Lower lobe of right lung (tissue), 2 donors: ENCODE results near the gene VPS4B. TPM values are rescaled to one million over a fixed set of nuclear protein-coding genes. Genes with fewer than 3 reads are reported as not detected.

ENCODE experiments used
- ATAC-seq, 2 donors: fragments of 200-7000 bp; cut with Tn5 transposase; one replicate each; pipeline ENCODE4 v1.9.1; 2020 to 2022; ENCODE audit warnings: mild to moderate bottlenecking in 2 of 2, moderate library complexity in 2 of 2
- DNase-seq: peaks from one replicate; pipeline ENCODE4 v3.0.0-alpha.2; 2020
- H3K27ac ChIP-seq: fragments of 200-600 bp; one replicate; pipeline ENCODE4 v1.8.0; 2022
- H3K27me3 ChIP-seq: fragments of 200-600 bp; one replicate; pipeline ENCODE4 v1.8.0; 2022; ENCODE audit warnings: low read depth
- H3K36me3 ChIP-seq: fragments of 200-600 bp; one replicate; pipeline ENCODE4 v1.8.0; 2022; ENCODE audit warnings: mild to moderate bottlenecking
- H3K4me1 ChIP-seq: fragments of 200-600 bp; one replicate; pipeline ENCODE4 v1.8.0; 2022
- H3K4me3 ChIP-seq: fragments of 200-600 bp; one replicate; pipeline ENCODE4 v1.8.0; 2022; ENCODE audit warnings: mild to moderate bottlenecking
- H3K9me3 ChIP-seq: fragments of 200-600 bp; one replicate; pipeline ENCODE4 v1.8.0; 2022
- intact Hi-C: fragments of 100-400 bp; cut with DNase I; formaldehyde crosslinking; loops from one replicate; pipeline ENCODE4 v1.11.0; 2022
- long read RNA-seq: library from polyadenylated mRNA; unstranded; transcript quantifications from one replicate; pipeline ENCODE4 v2.0.0, GENCODE V29; 2021
- total RNA-seq: library from RNA; stranded (reverse); fragmentation: NEBNext Ultra II Directional; extraction: Animal tissue kit (Norgen Biotek cat#: 25700); gene quantifications from one replicate; pipeline ENCODE4 v1.2.1, GENCODE V29; 2021
- TF ChIP-seq, protein P1 (sequence below): fragments of 200-600 bp; IDR thresholded peaks from one replicate; pipeline ENCODE4 v1.8.0; 2022; ENCODE audit warnings: antibody characterized with exemption, mild to moderate bottlenecking
- donor health status: DM: no; HTN: yes; CAD: no; lungs with severe emphysema.

VPS4B gene
- total RNA-seq: 63.6 TPM
- long read RNA-seq, transcript VPS4B-201 (11 exons, 3,324 nt): major isoform, 102 of 126 reads
- long read RNA-seq, partial matches to known transcripts: 14 of 126 reads
- long read RNA-seq, other reads (novel, unspliced or antisense): 8 of 126 reads

DNA sequence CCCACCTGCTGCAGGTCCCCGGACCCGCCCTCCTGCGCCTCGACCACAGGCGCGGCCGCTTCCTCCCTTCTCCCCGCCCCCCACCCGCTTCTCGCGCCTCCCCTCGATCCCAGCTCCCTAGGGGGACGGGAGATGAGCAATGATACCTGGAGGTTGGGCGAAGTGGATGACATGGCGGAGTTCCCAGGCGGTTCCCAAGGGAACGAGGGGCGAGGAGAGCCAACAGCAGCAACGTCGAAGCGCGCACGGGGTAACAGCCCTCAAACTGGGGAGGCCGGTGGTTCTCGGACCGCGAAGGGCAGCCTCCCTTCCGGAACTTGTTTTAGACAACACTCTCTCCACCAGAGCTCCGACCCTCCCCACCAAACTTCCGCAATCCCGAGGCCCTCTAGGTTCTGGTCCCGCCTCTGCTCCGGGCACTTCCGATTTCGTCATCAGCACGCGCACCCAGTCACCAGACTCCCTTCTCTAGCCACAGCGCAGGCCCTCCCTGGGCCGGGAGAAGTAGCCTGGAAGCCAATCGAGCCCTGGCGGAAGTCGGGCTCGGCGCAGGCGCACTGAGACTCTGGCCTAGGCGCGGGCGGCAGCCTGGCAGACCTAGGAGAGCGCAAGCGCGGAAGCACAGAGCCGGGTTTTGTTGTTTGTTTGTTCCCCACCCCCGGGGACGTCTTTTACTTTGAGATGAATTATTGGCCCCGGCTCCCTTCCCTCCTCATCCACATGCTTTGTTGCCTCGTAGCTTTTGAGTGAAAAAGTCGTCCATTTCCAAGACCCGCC, at the start of gene VPS4B:
Gene VPS4B, minus strand, starts transcription at position 390 of the 777 bp plus-strand sequence. Its CDS starts 217 bp downstream, at position 173.
- peak within 1 kb of the TSS; percentile 92 for H3K27ac ChIP-seq
- no peaks in the 10 kb centered on the region for H3K9me3 ChIP-seq
- peaks cover 22% of the 10 kb centered on the region for H3K4me1 ChIP-seq
- peak within 1 kb of the TSS; percentile 95 for H3K4me3 ChIP-seq
- ATAC-seq (peak; percentile 99), DNase-seq (peak; percentile 99)
- TF ChIP-seq, protein P1, sequence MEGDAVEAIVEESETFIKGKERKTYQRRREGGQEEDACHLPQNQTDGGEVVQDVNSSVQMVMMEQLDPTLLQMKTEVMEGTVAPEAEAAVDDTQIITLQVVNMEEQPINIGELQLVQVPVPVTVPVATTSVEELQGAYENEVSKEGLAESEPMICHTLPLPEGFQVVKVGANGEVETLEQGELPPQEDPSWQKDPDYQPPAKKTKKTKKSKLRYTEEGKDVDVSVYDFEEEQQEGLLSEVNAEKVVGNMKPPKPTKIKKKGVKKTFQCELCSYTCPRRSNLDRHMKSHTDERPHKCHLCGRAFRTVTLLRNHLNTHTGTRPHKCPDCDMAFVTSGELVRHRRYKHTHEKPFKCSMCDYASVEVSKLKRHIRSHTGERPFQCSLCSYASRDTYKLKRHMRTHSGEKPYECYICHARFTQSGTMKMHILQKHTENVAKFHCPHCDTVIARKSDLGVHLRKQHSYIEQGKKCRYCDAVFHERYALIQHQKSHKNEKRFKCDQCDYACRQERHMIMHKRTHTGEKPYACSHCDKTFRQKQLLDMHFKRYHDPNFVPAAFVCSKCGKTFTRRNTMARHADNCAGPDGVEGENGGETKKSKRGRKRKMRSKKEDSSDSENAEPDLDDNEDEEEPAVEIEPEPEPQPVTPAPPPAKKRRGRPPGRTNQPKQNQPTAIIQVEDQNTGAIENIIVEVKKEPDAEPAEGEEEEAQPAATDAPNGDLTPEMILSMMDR: no peak
- intact Hi-C loops: no loop called here
- H3K27me3 ChIP-seq: no peaks in the 10 kb centered on the region
- H3K36me3 ChIP-seq: peaks cover 29% of the 10 kb centered on the region

DNA sequence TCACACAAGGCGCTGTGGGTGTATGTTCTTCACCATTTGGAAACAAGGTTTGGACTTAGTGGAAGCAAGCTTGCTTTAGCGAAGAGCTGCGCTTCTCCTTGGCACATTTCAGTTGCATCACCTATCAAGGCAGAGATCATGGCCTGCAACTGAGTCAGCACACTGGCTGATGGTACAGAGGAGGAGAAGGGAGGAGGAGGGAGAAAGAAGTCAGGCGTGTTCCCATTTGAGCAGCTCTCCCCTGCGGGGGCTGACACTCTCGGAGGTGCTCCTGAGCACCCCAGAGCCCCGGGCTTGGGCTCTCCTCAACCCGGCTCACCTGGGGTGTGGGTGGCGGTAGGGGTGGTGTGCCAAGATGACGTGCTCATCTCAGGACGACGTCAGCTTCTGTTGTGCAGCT, 48.5 kb upstream of the VPS4B start:
- intact Hi-C loops: no loop called here
- Histone ChIP-seq H3K27ac (no peak overlapping the region), H3K36me3 (no peaks in the 10 kb centered on the region), H3K4me3 (no peak overlapping the region), H3K4me1 (no peaks in the 10 kb centered on the region), H3K9me3 (no peaks in the 10 kb centered on the region), H3K27me3 (no peaks in the 10 kb centered on the region)
- TF ChIP-seq, protein P1: no peak
- ATAC-seq (no peak), DNase-seq (no peak)

DNA sequence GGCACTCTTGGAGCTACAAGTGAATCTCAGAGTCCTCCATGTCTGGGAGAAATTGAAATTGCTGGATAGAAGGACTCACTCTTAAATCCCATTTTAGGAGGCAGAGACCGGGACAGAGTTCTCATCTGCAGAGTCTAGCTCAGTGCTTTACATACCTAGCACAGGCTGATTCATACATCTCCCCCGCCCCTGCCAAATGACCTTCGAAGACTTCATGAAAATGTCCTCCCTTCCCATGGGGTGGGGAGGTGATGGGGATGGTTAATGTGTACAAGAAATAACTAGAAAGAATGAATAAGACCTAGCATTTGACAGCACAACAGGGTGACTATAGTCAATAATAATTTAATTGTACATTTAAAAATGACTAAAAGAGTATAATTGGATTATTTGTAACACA, 46.3 kb upstream of the VPS4B start:
- no peaks in the 10 kb centered on the region for H3K9me3 ChIP-seq
- DNase-seq: no peak
- intact Hi-C loops: no loop called here
- ATAC-seq: no peak
- no peak overlapping the region for H3K4me3 ChIP-seq
- no peaks in the 10 kb centered on the region for H3K4me1 ChIP-seq
- no peaks in the 10 kb centered on the region for H3K27me3 ChIP-seq
- H3K36me3 ChIP-seq: no peaks in the 10 kb centered on the region
- TF ChIP-seq, protein P1: no peak
- H3K27ac ChIP-seq: no peak overlapping the region

DNA sequence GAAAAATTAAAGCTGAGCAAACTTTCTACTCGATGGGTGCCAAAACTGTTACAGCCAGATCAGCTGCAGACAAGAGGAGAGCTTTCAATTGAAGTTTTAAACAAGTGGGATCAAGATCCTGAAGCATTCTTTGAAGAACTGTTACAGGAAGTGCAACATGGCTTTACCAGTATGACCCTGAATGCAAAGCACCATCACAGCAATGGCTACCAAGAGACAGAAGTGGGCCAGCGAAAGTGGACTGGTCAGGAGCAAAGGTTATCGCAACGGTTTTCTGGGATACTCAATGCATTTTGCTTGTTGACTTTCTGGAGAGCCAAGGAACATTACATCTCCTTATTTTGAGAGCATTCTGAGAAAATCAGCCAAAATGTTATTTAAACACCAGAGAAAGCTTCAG, 45.4 kb upstream of the VPS4B start:
- TF ChIP-seq, protein P1: no peak
- intact Hi-C loops: no loop called here
- ATAC-seq: peak in 1 of 2 donors; percentile 68

DNA sequence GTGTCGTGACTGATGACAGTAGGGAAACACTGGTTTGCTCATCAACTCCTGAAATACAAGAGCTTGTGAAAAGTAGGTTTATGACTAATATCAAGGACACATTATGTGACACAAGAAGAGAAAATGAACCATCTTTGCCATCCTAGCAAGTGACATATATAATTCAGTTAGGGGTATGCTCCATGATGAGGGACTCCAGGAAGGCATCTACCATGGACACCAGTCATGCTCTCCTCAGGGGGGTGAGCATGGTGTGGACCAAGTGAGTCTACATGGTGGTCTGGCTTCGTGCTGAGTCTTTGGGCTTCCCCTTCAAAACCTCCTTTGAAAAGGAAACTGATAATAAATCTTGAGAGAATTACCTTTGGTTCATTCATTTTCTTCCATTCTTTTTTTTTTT, 42.8 kb upstream of the VPS4B start:
- no peak for ATAC-seq
- TF ChIP-seq, protein P1: no peak
- no peaks in the 10 kb centered on the region for H3K9me3 ChIP-seq
- no peaks in the 10 kb centered on the region for H3K36me3 ChIP-seq
- no peaks in the 10 kb centered on the region for H3K4me1 ChIP-seq
- H3K27me3 ChIP-seq: no peaks in the 10 kb centered on the region
- H3K27ac ChIP-seq: no peak overlapping the region
- intact Hi-C loops: no loop called here
- DNase-seq: no peak
- H3K4me3 ChIP-seq: no peak overlapping the region

More for the DNA sequence above, 45.4 kb upstream of the VPS4B start:
- Histone ChIP-seq H3K27me3 (no peaks in the 10 kb centered on the region), H3K4me3 (no peak overlapping the region), H3K9me3 (no peaks in the 10 kb centered on the region), H3K4me1 (no peaks in the 10 kb centered on the region), H3K27ac (no peak overlapping the region), H3K36me3 (no peaks in the 10 kb centered on the region)
- no peak for DNase-seq
